GM12874 (cell line): ENCODE data around the gene F13B.

Experiments used
- TF ChIP-seq, protein P1 (sequence below): IDR thresholded peaks from 2 replicates; pipeline ENCODE4 v1.5.1; 2011; ENCODE audit warnings: low read depth, mild to moderate bottlenecking, control low read depth, low read length, moderate library complexity; ENCODE audit not compliant: insufficient read depth

F13B gene

DNA sequence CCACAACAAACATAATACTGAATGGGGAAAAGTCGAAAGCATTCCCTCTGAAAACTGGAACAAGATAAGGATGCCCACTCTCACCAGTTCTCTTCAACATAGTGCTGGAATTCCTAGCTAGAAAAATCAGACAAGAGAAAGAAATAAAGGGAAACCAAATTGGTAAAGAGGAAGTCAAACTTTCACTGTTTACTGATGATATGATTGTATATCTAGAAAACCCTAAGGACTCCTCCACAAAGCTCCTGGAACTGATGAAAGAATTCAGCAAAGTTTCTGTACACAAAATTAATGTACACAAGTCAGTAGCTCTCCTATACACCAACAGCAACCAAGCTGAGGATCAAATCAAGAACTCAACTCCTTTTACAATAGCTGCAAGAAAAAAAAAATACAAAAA, 6.9 kb upstream of the F13B start:
- TF ChIP-seq, protein P1, sequence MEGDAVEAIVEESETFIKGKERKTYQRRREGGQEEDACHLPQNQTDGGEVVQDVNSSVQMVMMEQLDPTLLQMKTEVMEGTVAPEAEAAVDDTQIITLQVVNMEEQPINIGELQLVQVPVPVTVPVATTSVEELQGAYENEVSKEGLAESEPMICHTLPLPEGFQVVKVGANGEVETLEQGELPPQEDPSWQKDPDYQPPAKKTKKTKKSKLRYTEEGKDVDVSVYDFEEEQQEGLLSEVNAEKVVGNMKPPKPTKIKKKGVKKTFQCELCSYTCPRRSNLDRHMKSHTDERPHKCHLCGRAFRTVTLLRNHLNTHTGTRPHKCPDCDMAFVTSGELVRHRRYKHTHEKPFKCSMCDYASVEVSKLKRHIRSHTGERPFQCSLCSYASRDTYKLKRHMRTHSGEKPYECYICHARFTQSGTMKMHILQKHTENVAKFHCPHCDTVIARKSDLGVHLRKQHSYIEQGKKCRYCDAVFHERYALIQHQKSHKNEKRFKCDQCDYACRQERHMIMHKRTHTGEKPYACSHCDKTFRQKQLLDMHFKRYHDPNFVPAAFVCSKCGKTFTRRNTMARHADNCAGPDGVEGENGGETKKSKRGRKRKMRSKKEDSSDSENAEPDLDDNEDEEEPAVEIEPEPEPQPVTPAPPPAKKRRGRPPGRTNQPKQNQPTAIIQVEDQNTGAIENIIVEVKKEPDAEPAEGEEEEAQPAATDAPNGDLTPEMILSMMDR, result no peak

DNA sequence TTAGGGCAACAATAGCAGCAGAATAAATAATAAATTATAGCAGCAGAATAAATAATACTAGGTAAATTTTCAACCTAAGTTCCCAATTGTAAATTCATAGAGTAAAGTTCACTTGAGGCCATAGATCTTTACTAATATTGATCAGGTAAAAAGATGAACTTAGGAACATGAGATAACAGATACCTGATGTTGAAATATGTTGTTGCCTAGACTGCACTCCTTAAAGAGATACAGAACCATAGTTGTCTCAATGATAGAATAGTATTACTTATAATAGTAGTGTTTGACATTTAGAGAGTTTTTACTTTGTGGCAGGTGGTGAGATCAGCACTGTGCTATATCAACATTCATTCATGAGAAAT, 378 bp upstream of the F13B start:
- TF ChIP-seq, protein P1, result no peak

DNA sequence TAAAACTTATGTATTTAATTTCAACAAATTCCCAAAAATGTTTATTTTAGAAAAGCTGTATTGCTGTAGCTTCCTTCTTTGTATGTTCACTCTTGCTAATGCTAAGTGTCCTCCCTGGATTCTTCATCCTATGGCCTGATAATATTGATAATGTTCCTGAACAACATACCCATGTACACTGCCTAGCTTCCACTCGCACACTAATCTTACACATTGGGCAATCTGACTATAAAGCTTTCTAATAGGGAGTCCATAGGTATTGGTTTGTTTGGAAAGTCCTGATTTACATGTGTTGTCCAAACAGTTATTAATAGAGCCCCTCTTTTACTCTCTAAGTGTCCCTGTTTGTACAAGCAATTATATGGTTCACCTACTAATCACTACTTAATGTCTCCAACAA, 783 bp downstream of the F13B start:
- TF ChIP-seq, protein P1, result no peak

DNA sequence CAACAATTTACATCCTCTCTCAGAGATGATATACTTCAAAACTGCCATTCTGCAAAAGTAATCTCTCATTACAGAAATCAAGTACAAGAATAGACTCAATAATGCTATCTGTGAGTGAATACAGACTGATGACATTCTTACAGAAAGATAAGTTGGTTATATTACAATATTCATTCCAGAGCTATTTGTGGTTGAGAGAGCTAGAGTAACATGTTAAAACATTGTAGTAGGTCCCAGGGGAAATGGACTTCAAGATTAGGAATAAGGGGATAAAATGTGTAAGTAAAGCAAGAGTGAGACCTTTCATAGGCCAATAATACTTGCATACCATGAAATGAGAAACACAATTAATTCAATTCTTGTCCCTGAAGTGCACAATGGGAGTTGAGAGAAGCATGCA, 1.5 kb downstream of the F13B start:
- TF ChIP-seq, protein P1, result no peak

DNA sequence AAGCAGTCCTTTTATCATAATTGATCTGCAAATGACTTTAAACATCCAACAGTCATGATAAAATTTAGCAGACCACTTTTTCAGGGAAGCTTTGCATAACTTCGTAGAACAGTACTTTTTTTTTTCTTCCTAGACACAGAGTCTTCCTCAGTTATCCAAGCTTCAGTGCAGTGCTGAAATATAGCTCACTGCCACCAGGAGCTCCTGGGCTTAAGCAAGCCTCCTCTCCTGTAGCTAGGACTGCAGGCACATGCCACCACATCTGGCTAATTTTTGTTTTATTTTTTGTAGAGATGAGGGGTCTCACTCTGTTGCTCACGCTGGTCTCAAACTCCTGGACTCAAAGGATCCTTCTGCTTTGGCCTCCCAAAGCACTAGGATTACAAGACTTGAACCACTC, 3.8 kb downstream of the F13B start:
- TF ChIP-seq, protein P1, result no peak

DNA sequence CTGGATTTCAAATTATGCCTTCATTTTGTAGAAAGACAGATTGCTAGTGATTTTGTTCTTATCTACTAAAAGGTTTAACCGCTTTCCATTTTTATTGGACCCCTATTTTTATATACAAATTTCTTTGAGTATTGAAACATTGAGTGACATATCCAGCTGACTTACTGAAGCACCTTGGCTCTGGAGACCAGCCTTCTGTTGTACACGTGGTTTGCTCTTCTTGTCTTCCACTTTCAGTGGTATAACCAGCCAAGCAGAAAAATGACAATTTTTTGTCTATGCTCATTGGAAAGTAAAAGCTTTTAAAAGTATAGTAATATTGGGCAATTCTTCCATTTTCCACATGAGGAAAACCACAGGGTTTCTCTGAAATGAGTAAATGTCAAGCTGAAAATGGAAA, 4.4 kb downstream of the F13B start:
- TF ChIP-seq, protein P1, result no peak

DNA sequence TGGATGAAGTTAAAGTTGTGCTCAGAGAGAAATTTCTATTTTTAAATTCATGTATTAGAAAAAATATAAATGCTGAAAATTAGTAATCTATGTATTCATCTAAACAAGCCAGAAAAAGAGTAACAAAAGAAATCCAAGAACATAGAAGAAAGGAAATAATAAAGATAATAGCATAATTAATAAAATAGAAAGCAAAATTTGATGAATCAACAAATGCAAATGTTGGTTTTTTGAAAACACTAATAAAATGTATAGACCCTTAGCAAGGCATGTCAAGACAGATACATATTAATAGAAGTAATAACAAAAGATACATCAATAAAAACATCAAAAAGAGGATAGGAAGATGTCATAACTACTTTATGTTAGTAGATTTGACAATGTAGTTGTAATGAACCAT, 18.0 kb downstream of the F13B start:
- TF ChIP-seq, protein P1, result no peak
